WERI-Rb-1 (cell line): Measurements from ENCODE around the gene TSPAN18.
A peak's percentile ranks its signal among the peaks of the same experiment; 100 is the strongest.

Source experiments
- DNase-seq: peaks from one replicate; pipeline ENCODE4 v3.0.0-alpha.2; 2020
- H3K27ac ChIP-seq: fragments of 250-450 bp; sonication (Bioruptor Pico); 2 replicates; pipeline ENCODE4 v1.5.1; 2020; ENCODE audit warnings: mild to moderate bottlenecking, moderate library complexity
- H3K27me3 ChIP-seq: fragments of 250-450 bp; sonication (Bioruptor Pico); 2 replicates; pipeline ENCODE4 v1.5.1; 2021; ENCODE audit warnings: mild to moderate bottlenecking, low read depth, moderate library complexity; ENCODE audit not compliant: insufficient read depth, severe bottlenecking
- H3K36me3 ChIP-seq: fragments of 250-450 bp; sonication (Bioruptor Pico); 2 replicates; pipeline ENCODE4 v1.5.1; 2020; ENCODE audit warnings: mild to moderate bottlenecking, moderate library complexity
- H3K4me3 ChIP-seq: 2 replicates; pipeline ENCODE4 v1.5.1; 2011; ENCODE audit warnings: low read depth, mild to moderate bottlenecking, control low read depth, low read length
- H3K9me3 ChIP-seq: fragments of 250-450 bp; sonication (Bioruptor Pico); 2 replicates; pipeline ENCODE4 v1.5.1; 2021; ENCODE audit warnings: mild to moderate bottlenecking, moderate library complexity; ENCODE audit not compliant: severe bottlenecking
- CTCF ChIP-seq: IDR thresholded peaks from 2 replicates; pipeline ENCODE4 v1.5.1; 2011; ENCODE audit warnings: low read depth, mild to moderate bottlenecking, control low read depth, inconsistent platforms, low read length

Gene TSPAN18

GRCh38 chr11:44689265-44689664 lies 37.5 kb upstream of the TSPAN18 start:
- H3K4me3 ChIP-seq = no peak overlapping the region
- TF ChIP-seq CTCF = no peak
- H3K36me3 ChIP-seq = no peaks in the 10 kb centered on the region
- H3K9me3 ChIP-seq = peaks cover 4% of the 10 kb centered on the region
- no peak overlapping the region for H3K27ac ChIP-seq
- H3K27me3 ChIP-seq = no peaks in the 10 kb centered on the region
- DNase-seq = no peak

DNA sequence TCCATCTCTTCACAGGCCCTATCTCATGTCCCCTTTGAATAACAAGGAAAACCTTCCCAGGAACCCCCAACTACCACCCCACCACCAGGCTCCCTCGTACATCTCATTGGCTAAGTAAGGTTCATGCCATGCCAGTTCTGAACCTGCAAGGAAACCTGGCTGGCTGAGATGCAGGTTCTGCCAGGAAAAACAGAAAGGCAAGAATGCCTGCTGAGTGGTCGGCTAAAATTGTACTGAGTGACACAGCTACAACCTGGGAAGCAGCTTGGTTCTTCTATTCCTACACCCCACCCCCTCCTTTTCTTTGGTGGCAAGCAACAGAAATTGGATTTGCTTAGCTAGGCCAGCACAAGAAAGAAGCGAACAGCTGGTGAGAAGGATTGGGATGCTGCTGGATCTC lies 36.1 kb upstream of the TSPAN18 start:
- no peak for DNase-seq
- H3K27ac ChIP-seq = peak overlapping the region; percentile 22; the same call in 1 of the 2 replicates

DNA sequence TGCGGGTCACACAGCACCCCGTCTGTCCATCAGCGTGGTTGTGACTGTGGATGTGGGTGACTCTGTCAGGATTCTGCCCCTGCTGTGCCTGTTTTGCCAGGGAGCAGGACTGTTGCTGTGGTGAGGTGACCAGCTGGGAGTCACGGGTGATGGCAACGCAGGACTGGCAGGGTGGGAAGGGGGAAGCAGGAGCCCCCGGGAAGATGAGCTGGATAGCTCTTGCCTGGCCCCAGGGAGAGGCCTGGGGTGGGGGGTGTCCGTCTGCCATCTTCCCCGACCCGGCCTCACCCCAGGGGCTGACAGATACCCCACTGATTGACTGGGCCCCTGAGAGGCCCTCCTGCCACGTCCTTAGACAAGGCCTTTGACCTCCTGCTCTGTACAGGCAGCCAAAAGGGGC lies 34.3 kb upstream of the TSPAN18 start:
- Histone ChIP-seq H3K9me3 (peaks cover 4% of the 10 kb centered on the region), H3K4me3 (no peak overlapping the region), H3K27ac (no peak overlapping the region; the same call in 1 of the 2 replicates), H3K36me3 (no peaks in the 10 kb centered on the region), H3K27me3 (no peaks in the 10 kb centered on the region)
- no peak for DNase-seq
- TF ChIP-seq CTCF = no peak

More for the DNA sequence above, 36.1 kb upstream of the TSPAN18 start:
- Histone ChIP-seq H3K36me3 (no peaks in the 10 kb centered on the region), H3K9me3 (peaks cover 4% of the 10 kb centered on the region), H3K27me3 (no peaks in the 10 kb centered on the region), H3K4me3 (no peak overlapping the region)
- no peak for TF ChIP-seq CTCF

DNA sequence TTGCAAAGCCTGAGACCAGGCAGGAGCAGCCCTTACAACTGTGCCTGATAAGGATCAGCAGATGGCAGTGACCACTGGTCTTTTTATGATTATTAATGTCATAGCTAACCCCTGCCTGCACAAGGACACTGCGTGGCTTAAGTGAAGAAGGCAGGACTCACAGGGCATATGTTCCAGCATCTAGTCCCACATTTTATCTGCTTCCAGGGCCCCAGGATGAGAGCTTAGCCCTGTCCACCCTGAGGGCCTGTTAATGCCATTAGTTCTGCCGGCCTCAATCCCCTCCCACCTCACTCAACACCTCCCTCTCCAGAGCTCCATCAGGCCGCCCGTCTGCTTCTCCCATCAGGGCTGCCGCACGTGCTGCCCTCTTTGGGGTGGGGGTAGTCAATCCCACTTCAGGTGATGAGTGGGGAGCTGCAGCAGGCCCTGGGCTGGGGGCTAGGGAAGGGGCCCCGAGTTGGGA lies 33.1 kb upstream of the TSPAN18 start:
- Histone ChIP-seq H3K9me3 (peaks cover 4% of the 10 kb centered on the region), H3K4me3 (no peak overlapping the region), H3K27ac (peak overlapping the region; percentile 69), H3K27me3 (no peaks in the 10 kb centered on the region), H3K36me3 (no peaks in the 10 kb centered on the region)
- peak; percentile 90 for DNase-seq
- no peak for TF ChIP-seq CTCF

- H3K9me3 ChIP-seq = no peaks in the 10 kb centered on the region
- H3K27ac ChIP-seq = peak overlapping the region; percentile 69
- no peak for TF ChIP-seq CTCF
- H3K4me3 ChIP-seq = no peak overlapping the region
- DNase-seq = no peak
- H3K36me3 ChIP-seq = no peaks in the 10 kb centered on the region
- H3K27me3 ChIP-seq = no peaks in the 10 kb centered on the region
Measured at GRCh38 chr11:44694443-44694842, 32.3 kb upstream of the TSPAN18 start.

DNA sequence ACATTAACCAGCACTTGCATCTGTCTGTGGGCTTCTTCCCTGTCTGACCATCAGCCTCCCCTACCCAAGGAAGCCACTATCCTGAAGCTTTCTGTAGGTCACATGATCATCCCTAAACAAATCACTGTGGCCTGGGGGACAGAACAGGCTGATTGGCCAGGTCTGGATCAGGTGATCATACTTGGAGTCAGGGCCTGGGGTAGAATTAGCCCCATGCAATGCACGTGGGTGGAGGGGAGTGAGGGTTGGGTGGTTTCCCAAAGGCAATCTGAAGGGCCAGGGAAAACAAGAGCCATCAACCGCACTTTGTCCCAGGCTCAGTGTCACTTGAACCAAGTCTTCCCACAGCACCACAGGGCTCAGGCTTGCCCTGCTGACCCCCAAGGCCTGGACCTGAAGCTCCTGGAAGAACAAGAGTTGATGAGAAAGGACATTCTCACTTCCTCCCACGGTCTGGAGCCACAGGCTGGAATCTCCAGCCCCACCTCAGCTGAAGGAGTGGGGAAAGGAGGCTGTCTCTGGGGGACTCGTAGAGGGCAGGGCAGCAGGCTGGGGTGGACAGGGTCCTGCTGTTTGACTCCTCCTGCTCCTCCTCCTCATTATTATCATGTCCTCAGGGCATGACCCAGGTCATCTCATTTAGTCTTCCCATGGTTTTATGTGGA lies 31.5 kb upstream of the TSPAN18 start:
- no peaks in the 10 kb centered on the region for H3K27me3 ChIP-seq
- no peaks in the 10 kb centered on the region for H3K9me3 ChIP-seq
- DNase-seq = no peak
- TF ChIP-seq CTCF = no peak
- H3K36me3 ChIP-seq = no peaks in the 10 kb centered on the region
- H3K27ac ChIP-seq = peak overlapping the region; percentile 69
- no peak overlapping the region for H3K4me3 ChIP-seq
